GM12875 (cell line): Measurements from ENCODE around the gene SRCIN1.

Experiments
- H3K4me3 ChIP-seq: one replicate; pipeline ENCODE4 v1.5.1; 2011; ENCODE audit warnings: low read depth, low read length, control low read depth
- TF ChIP-seq, protein P1 (sequence below): IDR thresholded peaks from 2 replicates; pipeline ENCODE4 v1.5.1; 2011; ENCODE audit warnings: low read depth, mild to moderate bottlenecking, control low read depth, inconsistent platforms, low read length, moderate library complexity, borderline replicate concordance; ENCODE audit not compliant: insufficient read depth

SRCIN1 gene

DNA sequence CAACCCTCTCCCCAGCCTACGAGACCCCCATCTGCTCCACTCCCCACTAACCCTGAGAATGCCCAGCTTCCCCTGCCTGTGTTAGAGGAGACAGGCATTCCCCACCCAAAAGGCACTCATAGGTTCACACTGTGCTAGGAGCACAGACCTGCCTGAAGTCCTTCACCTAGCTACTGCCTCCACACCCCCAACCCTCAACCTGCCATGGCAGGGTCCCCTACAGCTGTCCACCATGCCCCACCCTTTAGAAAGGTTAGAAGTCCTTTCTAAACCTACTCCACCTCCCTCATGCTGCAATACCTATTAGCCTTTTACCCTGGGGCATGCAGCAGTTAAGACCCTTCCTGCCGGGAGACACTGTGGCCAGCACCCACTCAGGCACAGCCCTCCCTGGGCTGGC is 9.1 kb downstream of the SRCIN1 start:
- TF ChIP-seq, protein P1, sequence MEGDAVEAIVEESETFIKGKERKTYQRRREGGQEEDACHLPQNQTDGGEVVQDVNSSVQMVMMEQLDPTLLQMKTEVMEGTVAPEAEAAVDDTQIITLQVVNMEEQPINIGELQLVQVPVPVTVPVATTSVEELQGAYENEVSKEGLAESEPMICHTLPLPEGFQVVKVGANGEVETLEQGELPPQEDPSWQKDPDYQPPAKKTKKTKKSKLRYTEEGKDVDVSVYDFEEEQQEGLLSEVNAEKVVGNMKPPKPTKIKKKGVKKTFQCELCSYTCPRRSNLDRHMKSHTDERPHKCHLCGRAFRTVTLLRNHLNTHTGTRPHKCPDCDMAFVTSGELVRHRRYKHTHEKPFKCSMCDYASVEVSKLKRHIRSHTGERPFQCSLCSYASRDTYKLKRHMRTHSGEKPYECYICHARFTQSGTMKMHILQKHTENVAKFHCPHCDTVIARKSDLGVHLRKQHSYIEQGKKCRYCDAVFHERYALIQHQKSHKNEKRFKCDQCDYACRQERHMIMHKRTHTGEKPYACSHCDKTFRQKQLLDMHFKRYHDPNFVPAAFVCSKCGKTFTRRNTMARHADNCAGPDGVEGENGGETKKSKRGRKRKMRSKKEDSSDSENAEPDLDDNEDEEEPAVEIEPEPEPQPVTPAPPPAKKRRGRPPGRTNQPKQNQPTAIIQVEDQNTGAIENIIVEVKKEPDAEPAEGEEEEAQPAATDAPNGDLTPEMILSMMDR, result no peak
- no peak overlapping the region for H3K4me3 ChIP-seq

DNA sequence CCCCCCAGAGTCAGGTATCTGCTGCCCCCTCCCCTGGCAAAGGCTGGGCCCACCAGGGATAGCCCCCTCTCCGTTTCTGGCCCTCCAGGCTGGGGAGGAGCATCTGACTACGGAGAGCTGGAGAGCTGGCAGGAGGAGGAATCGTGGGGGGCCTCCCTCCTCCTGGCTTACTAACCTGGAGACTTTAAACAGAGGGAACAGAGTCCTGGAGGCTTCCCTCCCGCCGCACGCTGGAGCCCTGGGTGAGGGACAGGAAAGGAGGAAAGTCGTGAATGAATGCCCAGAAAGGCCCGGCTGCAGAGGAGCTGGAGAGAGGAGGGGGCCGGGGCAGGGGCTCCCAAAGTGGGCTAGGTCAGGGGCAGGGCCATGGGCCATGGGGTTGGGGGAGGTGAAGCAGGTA is 9.9 kb downstream of the SRCIN1 start:
- TF ChIP-seq, protein P1, result no peak
- no peak overlapping the region for H3K4me3 ChIP-seq

DNA sequence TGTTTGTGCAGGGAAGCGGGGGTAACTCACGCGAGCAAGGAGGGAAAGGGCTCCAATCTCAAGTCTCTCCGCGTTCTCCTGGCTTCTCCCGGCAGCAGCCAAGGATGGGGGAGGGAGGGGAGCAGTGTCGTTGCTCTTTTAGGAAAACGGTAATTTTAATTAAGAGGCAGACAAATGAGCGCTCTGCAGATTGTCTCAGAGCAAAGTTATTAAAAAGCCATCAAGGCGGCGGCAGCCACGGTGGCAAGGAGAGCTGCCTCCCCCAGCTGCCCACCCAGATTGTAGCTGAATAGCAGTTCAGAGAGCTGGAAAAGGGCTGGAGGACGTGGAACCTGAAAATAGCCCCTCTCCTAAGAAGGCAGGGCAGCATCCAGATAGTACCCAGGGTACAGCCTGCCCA is 11.6 kb downstream of the SRCIN1 start:
- TF ChIP-seq, protein P1, result no peak
- H3K4me3 ChIP-seq, result no peak overlapping the region

- no peak overlapping the region for H3K4me3 ChIP-seq
- TF ChIP-seq, protein P1, result no peak
Measured at GRCh38 chr17:38592487-38592886, 13.3 kb downstream of the SRCIN1 start.

GRCh38 chr17:38591759-38592241 is 14.0 kb downstream of the SRCIN1 start:
- TF ChIP-seq, protein P1, result no peak
- H3K4me3 ChIP-seq, result no peak overlapping the region

DNA sequence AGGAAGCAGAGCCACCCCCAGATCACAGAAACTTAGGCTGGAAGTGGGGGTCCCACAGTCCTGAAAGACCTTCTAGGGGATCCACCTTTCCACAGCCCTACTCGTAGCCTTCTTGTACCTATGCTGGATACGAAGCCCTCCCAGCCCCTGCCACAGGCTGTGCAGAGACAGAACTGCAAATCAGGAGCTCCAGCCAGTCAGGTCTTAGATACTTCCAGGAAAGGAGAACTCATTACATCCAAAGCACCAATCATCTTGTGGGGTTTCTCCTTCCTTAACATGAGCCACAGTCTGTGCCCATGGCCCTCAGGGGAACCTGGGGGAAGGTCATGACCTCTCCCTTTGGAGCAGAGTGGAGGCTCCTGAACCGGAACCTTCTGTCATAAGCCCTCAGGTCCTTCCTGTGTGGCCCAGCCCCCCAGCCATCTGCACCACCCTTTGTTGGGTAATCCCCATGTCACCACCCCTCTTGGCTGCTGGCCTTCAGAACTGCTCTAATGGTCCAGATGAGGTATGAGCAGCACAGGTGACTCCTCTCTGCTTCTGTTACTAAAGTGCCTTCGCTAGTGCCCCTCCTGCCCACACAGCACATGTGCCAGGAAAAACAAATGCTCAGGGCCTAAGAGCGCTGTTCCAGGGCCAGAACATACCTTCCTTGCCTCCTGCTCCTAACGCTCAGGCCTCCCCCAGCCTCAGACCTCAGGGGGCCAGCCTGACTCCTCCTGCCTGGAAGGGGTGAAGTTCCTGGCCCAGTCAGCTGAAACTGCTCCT is 14.6 kb downstream of the SRCIN1 start:
- TF ChIP-seq, protein P1, result no peak
- no peak overlapping the region for H3K4me3 ChIP-seq

DNA sequence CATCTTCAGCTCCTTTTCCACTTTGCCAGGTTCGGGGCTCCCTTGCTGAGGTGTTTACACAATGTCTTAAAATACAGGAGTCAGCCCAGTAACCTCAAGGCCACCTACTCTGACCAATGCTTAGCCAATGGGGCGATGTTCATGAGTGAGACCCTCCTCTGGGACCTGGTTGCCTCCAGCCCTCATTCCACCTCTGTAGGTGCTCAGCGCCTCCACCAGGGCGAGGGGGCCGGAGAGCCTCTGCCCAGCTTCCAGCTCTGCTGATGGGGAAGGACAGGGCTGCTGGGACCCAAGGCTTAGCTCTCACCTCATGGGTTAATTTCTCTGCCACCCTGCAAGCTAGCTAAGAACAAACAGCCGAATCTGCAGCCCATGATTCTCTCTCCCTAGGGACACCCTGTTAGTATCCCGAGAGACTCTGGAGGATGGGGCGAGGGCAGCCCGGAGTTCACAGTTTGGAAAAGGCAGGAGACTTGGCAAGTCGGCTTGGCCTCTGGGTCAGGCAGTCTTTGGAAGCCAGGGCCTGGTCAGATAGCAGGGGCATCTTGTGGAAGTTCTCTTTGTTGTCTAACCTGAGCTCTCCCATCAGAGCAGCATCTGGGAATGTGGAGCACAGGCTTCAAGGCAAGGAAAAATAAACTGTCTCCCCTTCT is 16.2 kb downstream of the SRCIN1 start:
- no peak overlapping the region for H3K4me3 ChIP-seq
- TF ChIP-seq, protein P1, result no peak
